ENCODE data around the gene SLC25A26. TPM values are rescaled to one million over a fixed set of nuclear protein-coding genes. Genes with fewer than 3 reads are reported as not detected.

Gene SLC25A26
- total and polyA plus RNA-seq, 2 donors: 16.2 to 20.9 TPM

DNA sequence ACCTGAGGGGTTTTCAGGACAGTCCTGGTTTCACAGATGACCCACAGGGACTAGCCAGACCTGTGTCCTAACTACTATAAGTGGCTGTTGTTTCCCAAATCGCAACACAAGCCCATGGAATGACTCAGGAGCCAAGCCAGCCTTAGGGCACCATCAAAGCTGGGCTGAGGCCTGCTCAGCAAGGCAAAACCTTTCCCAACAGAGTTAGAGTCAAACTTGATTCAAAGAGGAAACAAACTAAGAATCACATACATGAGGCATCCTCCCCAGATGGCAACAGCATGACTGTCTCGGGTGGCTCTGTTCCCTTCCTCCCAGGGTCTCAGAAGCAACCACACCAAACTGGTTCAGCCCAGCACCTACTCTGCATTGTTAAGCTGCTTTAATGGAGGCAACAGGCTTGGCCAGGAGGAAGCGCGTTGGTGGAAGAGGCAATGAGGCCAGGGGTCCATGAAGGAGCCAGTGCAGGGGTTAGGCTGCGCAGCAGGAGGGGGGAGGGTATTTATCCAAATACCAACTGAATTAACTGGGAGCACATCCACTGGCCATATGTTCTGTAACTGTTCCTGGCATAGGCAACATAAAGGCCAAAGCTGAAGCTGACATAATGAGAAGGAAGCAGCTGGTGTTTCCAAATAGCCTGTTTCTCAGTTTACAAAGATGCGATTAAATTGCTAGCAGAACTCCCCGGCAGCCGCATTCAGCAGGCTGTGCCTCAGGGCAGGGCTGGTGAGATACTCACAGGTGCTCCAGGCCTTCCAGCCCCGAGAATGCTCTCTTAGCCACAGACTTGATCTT, 177.6 kb downstream of the SLC25A26 start:
- Histone ChIP-seq H3K4me3 (ENCODE audit: low read length in 2 of 2) (no peak overlapping the region), H3K27ac (ENCODE audit: low read depth in 1 of 2, low read length in 1 of 2) (no peak overlapping the region), H3K9me3 (ENCODE audit: control insufficient read depth in 2 of 2, insufficient read depth in 1 of 2, low read length in 1 of 2) (peaks cover 0 to 1% of the 10 kb centered on the region in 2 donors), H3K36me3 (ENCODE audit: control insufficient read depth in 2 of 2, insufficient read depth in 2 of 2, low read length in 1 of 2) (peaks cover 0 to 3% of the 10 kb centered on the region in 2 donors), H3K27me3 (ENCODE audit: control insufficient read depth in 2 of 2, insufficient read depth in 1 of 2, low read length in 1 of 2) (no peaks in the 10 kb centered on the region), H3K4me1 (ENCODE audit: control insufficient read depth in 2 of 2, insufficient read depth in 2 of 2, low read length in 2 of 2) (peaks cover 0 to 22% of the 10 kb centered on the region in 2 donors)
- DNase-seq (ENCODE audit: low read depth in 6 of 9, low spot score in 9 of 9): no peak
- WGBS: 96% methylated on average over 9 of the region's 9 CpGs

DNA sequence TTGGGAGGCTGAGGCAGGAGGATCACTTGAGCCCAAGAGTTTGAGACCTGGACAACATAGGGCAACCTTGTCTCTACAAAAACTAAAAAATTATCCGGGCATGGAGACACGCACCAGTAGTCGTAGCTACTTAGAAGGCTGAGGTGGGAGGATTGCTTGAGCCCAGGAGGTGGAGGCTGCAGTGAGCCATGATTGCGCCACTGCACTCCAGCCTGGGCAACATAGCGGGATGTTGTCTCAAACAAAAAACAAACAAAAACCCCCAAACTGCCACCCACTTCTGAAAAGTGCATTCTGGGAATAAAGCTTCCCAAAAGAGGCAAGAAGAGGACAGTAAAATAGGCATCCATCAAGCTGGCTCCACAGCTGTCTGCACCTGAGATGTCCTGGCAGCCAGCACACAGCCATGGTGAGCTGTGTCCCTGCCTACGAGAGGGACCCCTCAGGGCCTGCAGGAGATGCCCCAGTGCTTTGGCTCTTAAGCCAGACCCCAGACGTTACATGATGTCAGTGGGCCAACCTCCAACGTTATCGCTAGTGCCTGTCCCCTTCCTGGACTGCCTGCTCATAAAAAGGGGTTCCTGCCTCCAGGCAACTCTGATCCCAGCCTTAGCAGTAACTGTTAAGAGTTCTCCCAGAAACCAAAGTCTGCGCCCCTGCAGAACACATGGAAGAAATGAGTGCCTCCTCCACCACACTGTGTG, 178.9 kb downstream of the SLC25A26 start:
- Histone ChIP-seq H3K27ac (ENCODE audit: low read depth in 1 of 2, low read length in 1 of 2) (no peak overlapping the region), H3K4me1 (ENCODE audit: control insufficient read depth in 2 of 2, insufficient read depth in 2 of 2, low read length in 2 of 2) (peaks cover 0 to 10% of the 10 kb centered on the region in 2 donors), H3K9me3 (ENCODE audit: control insufficient read depth in 2 of 2, insufficient read depth in 1 of 2, low read length in 1 of 2) (peaks cover 0 to 1% of the 10 kb centered on the region in 2 donors), H3K36me3 (ENCODE audit: control insufficient read depth in 2 of 2, insufficient read depth in 2 of 2, low read length in 1 of 2) (peaks cover 0 to 3% of the 10 kb centered on the region in 2 donors), H3K27me3 (ENCODE audit: control insufficient read depth in 2 of 2, insufficient read depth in 1 of 2, low read length in 1 of 2) (no peaks in the 10 kb centered on the region), H3K4me3 (ENCODE audit: low read length in 2 of 2) (no peak overlapping the region)
- 98% methylated on average over 10 of the region's 10 CpGs for WGBS
- no peak for DNase-seq (ENCODE audit: low read depth in 6 of 9, low spot score in 9 of 9)

DNA sequence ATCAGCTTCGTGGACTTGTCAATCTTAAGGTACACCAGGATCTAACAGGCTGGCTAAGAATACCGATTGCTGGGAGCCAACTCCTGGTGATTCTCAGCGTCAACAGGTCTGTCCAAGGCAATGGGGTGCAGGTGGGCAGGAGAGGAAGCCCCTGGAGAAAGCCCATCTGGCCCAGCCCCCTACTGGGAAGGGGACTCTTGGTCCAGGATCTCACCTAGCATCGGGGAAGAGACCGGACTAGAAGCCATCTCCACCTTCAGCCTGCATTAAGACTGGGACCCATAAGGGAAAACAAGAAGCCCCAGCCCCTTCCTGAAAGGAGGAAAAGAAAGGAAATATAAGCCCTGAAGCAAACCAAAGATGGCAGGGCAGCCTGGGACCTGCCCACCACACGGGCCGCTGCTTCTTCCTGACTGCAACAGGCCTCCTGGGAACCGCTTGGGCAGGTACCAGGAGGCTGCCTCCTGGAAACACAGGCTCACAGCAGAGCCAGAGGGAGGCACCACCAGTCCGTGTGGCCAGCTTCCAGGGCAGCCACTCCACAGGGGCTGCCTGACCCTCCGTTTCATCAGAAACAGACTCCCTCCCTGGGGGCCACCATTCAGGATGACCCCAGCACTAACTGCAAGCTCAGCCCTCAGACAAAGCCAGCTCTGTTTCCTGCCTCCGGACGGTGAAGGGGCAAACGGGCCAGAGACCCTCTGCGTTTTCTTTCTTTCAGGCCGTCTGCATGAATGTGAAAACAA, 179.8 kb downstream of the SLC25A26 start:
- DNase-seq (ENCODE audit: low read depth in 6 of 9, low spot score in 9 of 9): no peak
- H3K36me3 ChIP-seq (ENCODE audit: control insufficient read depth in 2 of 2, insufficient read depth in 2 of 2, low read length in 1 of 2): peaks cover 0 to 5% of the 10 kb centered on the region in 2 donors

DNA sequence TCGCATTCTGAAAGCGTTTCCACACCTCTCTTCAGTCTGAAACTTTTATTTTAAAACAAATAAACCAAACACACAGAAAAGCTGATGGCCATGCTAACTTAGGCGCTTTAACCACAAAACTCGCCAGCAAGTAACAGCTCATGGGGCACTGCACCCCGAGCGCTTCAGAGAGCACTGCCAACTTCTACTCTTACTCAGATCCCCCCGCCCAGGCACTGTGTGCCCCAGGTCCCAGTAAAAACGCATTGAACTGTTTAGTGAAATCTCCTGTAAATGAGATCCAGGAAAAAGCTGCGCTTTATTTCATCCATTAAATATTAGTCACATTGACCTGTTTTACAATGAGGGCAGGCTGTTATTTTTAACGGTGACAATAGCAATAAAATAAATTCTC, 180.4 kb downstream of the SLC25A26 start:
- WGBS: 83% methylated on average over 10 of the region's 10 CpGs
- peaks cover 0 to 1% of the 10 kb centered on the region in 2 donors for H3K9me3 ChIP-seq (ENCODE audit: control insufficient read depth in 2 of 2, insufficient read depth in 1 of 2, low read length in 1 of 2)
- peaks cover 0 to 10% of the 10 kb centered on the region in 2 donors for H3K36me3 ChIP-seq (ENCODE audit: control insufficient read depth in 2 of 2, insufficient read depth in 2 of 2, low read length in 1 of 2)
- H3K27ac ChIP-seq (ENCODE audit: low read depth in 1 of 2, low read length in 1 of 2): no peak overlapping the region
- no peaks in the 10 kb centered on the region for H3K27me3 ChIP-seq (ENCODE audit: control insufficient read depth in 2 of 2, insufficient read depth in 1 of 2, low read length in 1 of 2)
- no peak overlapping the region for H3K4me3 ChIP-seq (ENCODE audit: low read length in 2 of 2)
- no peak for DNase-seq (ENCODE audit: low read depth in 6 of 9, low spot score in 9 of 9)
- H3K4me1 ChIP-seq (ENCODE audit: control insufficient read depth in 2 of 2, insufficient read depth in 2 of 2, low read length in 2 of 2): peaks cover 0 to 9% of the 10 kb centered on the region in 2 donors

More for the DNA sequence above, 179.8 kb downstream of the SLC25A26 start:
- H3K9me3 ChIP-seq (ENCODE audit: control insufficient read depth in 2 of 2, insufficient read depth in 1 of 2, low read length in 1 of 2): peaks cover 0 to 1% of the 10 kb centered on the region in 2 donors
- H3K27ac ChIP-seq (ENCODE audit: low read depth in 1 of 2, low read length in 1 of 2): no peak overlapping the region
- H3K4me3 ChIP-seq (ENCODE audit: low read length in 2 of 2): no peak overlapping the region
- peaks cover 0 to 9% of the 10 kb centered on the region in 2 donors for H3K4me1 ChIP-seq (ENCODE audit: control insufficient read depth in 2 of 2, insufficient read depth in 2 of 2, low read length in 2 of 2)
- H3K27me3 ChIP-seq (ENCODE audit: control insufficient read depth in 2 of 2, insufficient read depth in 1 of 2, low read length in 1 of 2): no peaks in the 10 kb centered on the region
- 97% methylated on average over 15 of the region's 15 CpGs for WGBS

DNA sequence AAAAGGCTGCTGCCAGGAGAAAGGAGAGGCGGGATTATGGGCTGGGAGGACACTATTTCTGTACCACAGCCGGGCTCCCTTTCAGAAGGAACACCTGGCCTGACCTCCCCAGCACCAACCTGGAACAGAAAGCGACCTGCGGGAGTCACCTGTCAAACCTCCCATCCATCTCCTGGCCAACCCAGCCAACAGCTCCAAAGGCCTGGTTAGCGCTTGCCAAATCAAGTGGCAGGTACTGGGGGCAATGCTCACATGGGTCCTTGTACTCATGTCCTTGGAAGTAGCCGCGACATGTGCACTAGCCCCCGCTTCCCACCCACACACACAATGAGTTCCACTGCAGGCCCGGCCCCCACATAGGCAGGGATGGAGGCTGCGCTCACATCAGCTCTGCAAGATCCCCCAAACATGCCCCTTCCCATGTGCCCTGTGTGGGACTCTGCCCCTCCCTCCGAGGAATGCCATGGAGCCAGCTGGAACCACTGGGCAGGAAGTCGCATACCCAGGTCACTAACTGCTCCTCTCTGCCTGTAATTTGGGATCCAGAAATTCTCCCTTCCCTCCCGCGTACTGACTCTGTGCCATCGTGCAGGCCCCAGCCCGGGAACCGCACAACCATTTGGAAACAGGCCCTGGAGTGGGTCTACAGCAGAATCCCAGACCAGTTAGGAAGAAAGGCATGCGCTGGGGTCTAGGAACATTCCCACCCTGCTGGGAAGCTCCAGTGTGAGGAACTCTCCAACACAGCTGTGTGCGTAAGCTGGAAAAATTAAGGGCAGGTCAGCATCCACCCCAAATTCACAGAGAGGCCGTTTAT, 181.1 kb downstream of the SLC25A26 start:
- H3K36me3 ChIP-seq (ENCODE audit: control insufficient read depth in 2 of 2, insufficient read depth in 2 of 2, low read length in 1 of 2): peaks cover 0 to 14% of the 10 kb centered on the region in 2 donors
- 96% methylated on average over 20 of the region's 20 CpGs for WGBS

DNA sequence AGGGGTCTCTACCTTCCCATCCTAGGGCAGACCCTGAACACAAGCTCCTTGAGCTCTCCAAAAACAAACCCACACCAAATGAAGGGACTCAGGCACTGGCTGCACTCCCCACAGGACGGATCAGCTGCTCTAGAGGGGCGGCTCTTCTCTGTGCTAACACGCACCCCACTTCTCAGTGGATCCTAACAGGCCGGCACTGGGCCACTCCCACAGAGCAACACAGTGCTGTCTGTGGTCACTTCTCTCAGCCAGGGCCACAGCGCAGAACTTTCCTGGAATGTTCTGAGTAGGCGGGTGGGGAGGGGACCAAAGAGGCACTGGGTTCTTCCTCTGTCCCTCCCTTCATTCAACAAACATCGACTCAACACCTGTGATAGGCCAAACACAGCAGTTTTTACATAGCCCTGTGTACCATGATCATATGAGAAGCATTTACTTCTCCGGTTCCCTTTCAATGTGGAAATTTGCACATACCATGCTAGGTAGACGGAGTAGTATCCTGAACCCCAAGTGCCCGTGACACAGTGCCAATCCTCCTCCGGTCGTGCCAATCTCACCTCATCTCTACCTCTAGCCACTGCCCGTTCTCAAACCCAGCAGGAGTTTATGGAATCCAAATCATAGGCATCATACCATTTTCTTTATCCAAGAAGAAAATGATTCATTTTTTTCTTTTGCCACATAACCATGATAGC, 181.9 kb downstream of the SLC25A26 start:
- peaks cover 0 to 14% of the 10 kb centered on the region in 2 donors for H3K36me3 ChIP-seq (ENCODE audit: control insufficient read depth in 2 of 2, insufficient read depth in 2 of 2, low read length in 1 of 2)
- H3K9me3 ChIP-seq (ENCODE audit: control insufficient read depth in 2 of 2, insufficient read depth in 1 of 2, low read length in 1 of 2): peaks cover 0 to 1% of the 10 kb centered on the region in 2 donors

More for the DNA sequence above, 181.1 kb downstream of the SLC25A26 start:
- Histone ChIP-seq H3K27me3 (ENCODE audit: control insufficient read depth in 2 of 2, insufficient read depth in 1 of 2, low read length in 1 of 2) (no peaks in the 10 kb centered on the region), H3K4me1 (ENCODE audit: control insufficient read depth in 2 of 2, insufficient read depth in 2 of 2, low read length in 2 of 2) (peaks cover 0 to 9% of the 10 kb centered on the region in 2 donors), H3K27ac (ENCODE audit: low read depth in 1 of 2, low read length in 1 of 2) (no peak overlapping the region), H3K4me3 (ENCODE audit: low read length in 2 of 2) (no peak overlapping the region), H3K9me3 (ENCODE audit: control insufficient read depth in 2 of 2, insufficient read depth in 1 of 2, low read length in 1 of 2) (peaks cover 0 to 1% of the 10 kb centered on the region in 2 donors)
- no peak for DNase-seq (ENCODE audit: low read depth in 6 of 9, low spot score in 9 of 9)

DNA sequence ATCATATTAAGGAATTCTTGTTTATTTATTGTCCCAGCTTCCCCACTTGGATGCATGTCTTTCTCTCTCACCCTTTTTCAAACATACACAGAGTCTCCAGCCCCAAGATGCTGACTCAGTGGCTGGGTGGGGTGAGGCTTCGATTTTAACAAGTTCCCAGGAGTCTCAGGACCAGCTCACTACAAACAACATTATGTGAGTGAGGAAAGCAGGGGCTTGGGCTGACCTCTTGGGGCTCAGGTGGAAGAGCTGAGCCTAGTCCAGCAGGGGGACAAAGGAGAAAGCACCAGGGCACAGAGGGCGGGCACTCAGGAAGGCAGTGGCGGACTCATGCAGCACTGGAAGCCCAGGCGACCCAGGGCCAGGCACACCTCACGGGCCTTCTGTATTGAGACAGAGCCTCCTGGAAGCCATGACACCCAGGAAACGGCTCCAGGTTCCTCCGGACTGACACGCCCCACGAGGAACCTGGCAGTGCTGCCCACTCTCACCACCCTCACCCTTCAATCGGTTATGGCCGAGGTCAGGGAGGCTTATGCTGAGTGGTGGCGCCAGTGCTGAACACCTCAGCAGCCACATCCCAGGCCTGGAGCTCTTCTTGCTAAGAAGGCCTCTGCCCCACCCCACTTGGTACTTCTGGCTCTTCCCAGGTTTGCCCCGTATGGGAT, 182.7 kb downstream of the SLC25A26 start:
- no peak for DNase-seq (ENCODE audit: low read depth in 6 of 9, low spot score in 9 of 9)
- 89% methylated on average over 13 of the region's 13 CpGs for WGBS
- Histone ChIP-seq H3K27ac (ENCODE audit: low read depth in 1 of 2, low read length in 1 of 2) (no peak overlapping the region), H3K36me3 (ENCODE audit: control insufficient read depth in 2 of 2, insufficient read depth in 2 of 2, low read length in 1 of 2) (peaks cover 0 to 14% of the 10 kb centered on the region in 2 donors), H3K27me3 (ENCODE audit: control insufficient read depth in 2 of 2, insufficient read depth in 1 of 2, low read length in 1 of 2) (no peaks in the 10 kb centered on the region), H3K4me1 (ENCODE audit: control insufficient read depth in 2 of 2, insufficient read depth in 2 of 2, low read length in 2 of 2) (peaks cover 0 to 13% of the 10 kb centered on the region in 2 donors), H3K4me3 (ENCODE audit: low read length in 2 of 2) (no peak overlapping the region), H3K9me3 (ENCODE audit: control insufficient read depth in 2 of 2, insufficient read depth in 1 of 2, low read length in 1 of 2) (peaks cover 0 to 1% of the 10 kb centered on the region in 2 donors)

More for the DNA sequence above, 181.9 kb downstream of the SLC25A26 start:
- Histone ChIP-seq H3K4me1 (ENCODE audit: control insufficient read depth in 2 of 2, insufficient read depth in 2 of 2, low read length in 2 of 2) (peaks cover 0 to 9% of the 10 kb centered on the region in 2 donors), H3K27ac (ENCODE audit: low read depth in 1 of 2, low read length in 1 of 2) (no peak overlapping the region), H3K4me3 (ENCODE audit: low read length in 2 of 2) (no peak overlapping the region), H3K27me3 (ENCODE audit: control insufficient read depth in 2 of 2, insufficient read depth in 1 of 2, low read length in 1 of 2) (no peaks in the 10 kb centered on the region)
- 97% methylated on average over 13 of the region's 13 CpGs for WGBS
- no peak for DNase-seq (ENCODE audit: low read depth in 6 of 9, low spot score in 9 of 9)
